ENCODE results near the gene BHLHE40. TPM values are rescaled to one million over a fixed set of nuclear protein-coding genes. Genes with fewer than 3 reads are reported as not detected.

The BHLHE40 gene
- total and polyA plus RNA-seq, 7 donors, result 11.1 to 81.9 (median 22.2) TPM

DNA sequence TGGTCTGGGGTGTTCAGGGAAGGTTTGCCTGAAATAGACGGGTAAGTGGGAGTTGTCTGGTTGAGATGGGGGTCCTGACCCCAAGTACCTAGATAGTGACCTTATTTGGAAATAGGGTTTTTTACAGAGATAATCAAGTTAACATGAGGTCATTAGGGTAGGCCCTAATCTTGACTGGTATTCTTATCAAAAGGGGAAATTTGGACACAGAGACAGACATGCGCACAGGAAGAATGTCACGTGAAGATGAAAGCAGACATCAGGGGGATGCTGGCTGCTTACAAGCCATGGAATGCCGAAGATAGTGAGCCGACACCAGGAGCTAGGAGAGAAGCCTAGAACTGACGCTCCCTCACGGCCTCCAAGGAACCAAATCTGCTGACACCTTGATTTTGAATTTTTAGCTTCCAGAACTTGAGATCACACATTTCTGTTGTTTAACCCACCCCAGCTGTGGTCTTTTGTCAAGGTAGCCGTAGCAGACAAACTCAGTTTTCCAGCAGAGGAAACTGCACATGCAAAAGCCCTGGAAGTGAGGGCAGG lies 17.1 kb downstream of the BHLHE40 start:
- no peaks in the 10 kb centered on the region for H3K27me3 ChIP-seq
- peaks cover 0 to 16% (median 4%) of the 10 kb centered on the region in 4 donors for H3K4me1 ChIP-seq
- no peak for TF ChIP-seq CTCF (IDR thresholded peaks at IDR 0.05)
- TF ChIP-seq POLR2AphosphoS5 (IDR thresholded peaks at IDR 0.05), result no peak
- no peak for TF ChIP-seq EP300 (IDR thresholded peaks at IDR 0.05)
- TF ChIP-seq POLR2A (IDR thresholded peaks at IDR 0.05), result no peak
- no peak overlapping the region for H3K4me3 ChIP-seq
- H3K36me3 ChIP-seq, result no peaks in the 10 kb centered on the region
- peak; percentile 11 for DNase-seq
- WGBS, 2 donors, result 94% methylated on average over 8 of the region's 8 CpGs
- H3K27ac ChIP-seq, result no peak overlapping the region
- intact Hi-C loops (cut with DNase I), result no loop called here
- no peaks in the 10 kb centered on the region for H3K9me3 ChIP-seq

DNA sequence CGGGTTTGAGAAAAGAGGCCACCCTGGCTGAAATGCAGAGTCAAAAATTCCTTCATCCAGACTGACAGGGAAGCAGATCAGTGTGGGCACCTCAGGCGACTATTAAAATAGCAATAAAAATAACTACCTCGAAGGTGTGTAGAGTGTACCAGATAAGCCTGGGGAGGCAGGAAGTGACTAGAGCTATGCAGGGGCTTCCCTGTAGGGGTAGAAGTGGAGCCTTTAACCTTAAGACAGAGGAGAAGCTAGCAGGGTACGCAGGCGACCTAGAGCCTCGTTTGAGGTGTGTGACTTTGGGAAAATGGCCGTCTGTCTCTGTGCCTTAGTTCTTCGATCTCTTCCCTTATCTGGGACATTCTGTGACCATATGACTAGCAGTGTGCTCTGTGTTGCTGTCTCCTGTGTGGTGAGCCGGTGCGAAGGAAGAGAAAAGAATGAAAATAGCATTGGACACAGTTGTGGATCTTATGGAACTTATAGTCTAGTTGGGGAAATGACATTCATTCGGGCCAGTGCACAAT lies 17.6 kb downstream of the BHLHE40 start:
- 59 to 73% methylated on average over 11 of the region's 11 CpGs for WGBS, 2 donors
- Histone ChIP-seq H3K4me3 (no peak overlapping the region), H3K4me1 (peaks cover 0 to 16% (median 4%) of the 10 kb centered on the region in 4 donors), H3K9me3 (no peaks in the 10 kb centered on the region), H3K27ac (no peak overlapping the region), H3K36me3 (no peaks in the 10 kb centered on the region), H3K27me3 (no peaks in the 10 kb centered on the region)
- intact Hi-C loops (cut with DNase I), result no loop called here
- DNase-seq, result peak; percentile 25
- no peak for TF ChIP-seq CTCF (IDR thresholded peaks at IDR 0.05)
- no peak for TF ChIP-seq POLR2A (IDR thresholded peaks at IDR 0.05)
- no peak for TF ChIP-seq POLR2AphosphoS5 (IDR thresholded peaks at IDR 0.05)
- no peak for TF ChIP-seq EP300 (IDR thresholded peaks at IDR 0.05)

DNA sequence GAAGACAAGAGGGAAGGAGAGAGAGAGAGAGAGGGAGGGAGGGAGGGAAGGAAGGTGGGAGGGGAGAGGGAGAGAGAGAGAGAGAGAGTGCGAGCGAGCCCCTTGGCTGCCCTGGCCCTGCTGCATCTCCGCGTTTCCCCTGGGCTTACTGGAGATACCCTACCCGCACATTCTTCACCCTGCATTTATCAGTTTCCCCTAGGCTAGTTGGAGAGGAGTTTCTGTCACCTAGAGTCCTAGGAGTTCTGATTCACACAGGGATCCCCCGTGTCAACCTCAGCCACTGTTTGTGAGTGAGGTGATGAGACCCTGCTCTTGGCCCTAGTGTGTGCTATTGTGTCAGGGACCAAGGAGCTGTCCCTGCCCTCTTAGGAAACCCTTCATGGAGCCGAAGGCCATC lies 18.7 kb downstream of the BHLHE40 start:
- TF ChIP-seq EP300 (IDR thresholded peaks at IDR 0.05) (no peak), POLR2A (IDR thresholded peaks at IDR 0.05) (no peak), POLR2AphosphoS5 (IDR thresholded peaks at IDR 0.05) (no peak), CTCF (IDR thresholded peaks at IDR 0.05) (no peak)
- Histone ChIP-seq H3K9me3 (no peaks in the 10 kb centered on the region), H3K36me3 (no peaks in the 10 kb centered on the region), H3K27ac (no peak overlapping the region), H3K27me3 (no peaks in the 10 kb centered on the region), H3K4me3 (no peak overlapping the region), H3K4me1 (peaks cover 0 to 16% (median 4%) of the 10 kb centered on the region in 4 donors)
- 89 to 96% methylated on average over 7 of the region's 7 CpGs for WGBS, 2 donors
- peak; percentile 18 for DNase-seq
- intact Hi-C loops (cut with DNase I), result no loop called here

DNA sequence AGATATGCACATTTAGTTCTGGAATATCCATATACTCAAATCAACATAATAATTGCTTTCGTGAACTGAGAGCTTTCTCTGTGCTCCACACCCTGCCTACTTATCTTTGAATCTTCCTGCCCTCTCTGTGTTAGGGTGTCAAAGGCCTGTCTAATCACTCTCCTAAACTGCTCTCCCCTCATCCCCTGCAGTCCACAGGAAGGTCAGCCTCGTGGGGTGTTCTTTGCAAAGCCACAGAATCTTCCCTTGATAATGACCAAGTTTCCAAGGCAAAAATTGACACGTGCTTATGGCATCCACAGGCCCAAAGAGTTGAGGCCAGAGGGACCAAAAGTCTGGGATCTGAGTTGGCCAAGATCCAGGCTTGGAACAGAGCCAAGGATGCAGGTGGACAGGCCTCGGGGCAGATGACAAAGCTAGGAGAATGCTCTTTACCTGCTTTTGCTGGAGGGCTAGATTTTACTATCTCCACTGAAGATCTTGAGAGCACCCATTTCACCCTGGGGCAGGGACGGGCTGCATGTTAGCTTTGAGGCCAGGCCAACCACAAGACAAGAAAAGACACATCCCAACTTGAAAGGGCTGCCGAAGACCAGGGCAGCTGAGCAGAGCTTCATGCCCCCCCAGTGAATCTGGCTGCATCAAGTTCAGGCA lies 20.4 kb downstream of the BHLHE40 start:
- no peak overlapping the region for H3K27ac ChIP-seq
- no peaks in the 10 kb centered on the region for H3K36me3 ChIP-seq
- TF ChIP-seq EP300 (IDR thresholded peaks at IDR 0.05) (no peak), POLR2AphosphoS5 (IDR thresholded peaks at IDR 0.05) (no peak)
- DNase-seq, result peak; percentile 61
- H3K4me1 ChIP-seq, result peaks cover 0 to 11% (median 3%) of the 10 kb centered on the region in 4 donors
- no peak overlapping the region for H3K4me3 ChIP-seq
- whole genome bisulfite sequencing, 2 donors, result 57 to 66% methylated on average over 6 of the region's 6 CpGs
- no peaks in the 10 kb centered on the region for H3K9me3 ChIP-seq
- intact Hi-C loops (cut with DNase I), result no loop called here
- H3K27me3 ChIP-seq, result no peaks in the 10 kb centered on the region

DNA sequence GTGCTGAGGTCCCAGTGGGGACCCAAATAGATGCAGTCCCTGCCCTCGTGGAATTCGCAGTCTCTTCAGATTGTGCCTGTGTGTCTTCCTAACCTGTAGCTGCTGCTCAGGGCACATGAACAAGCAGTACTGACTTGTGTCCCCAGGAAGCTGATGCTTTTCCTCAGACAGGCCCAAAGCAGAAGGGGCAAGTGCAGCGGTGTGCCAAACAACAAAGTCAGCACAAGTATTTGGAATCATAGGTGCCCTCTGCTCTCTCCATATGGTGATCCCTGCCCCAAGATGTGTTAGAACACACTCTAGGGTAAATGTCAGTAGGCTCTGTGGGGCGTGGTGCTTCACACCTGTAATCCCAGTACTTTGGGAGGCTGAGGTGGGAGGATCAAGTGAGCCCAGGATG lies 21.9 kb downstream of the BHLHE40 start:
- Histone ChIP-seq H3K36me3 (no peaks in the 10 kb centered on the region), H3K27ac (no peak overlapping the region), H3K27me3 (no peaks in the 10 kb centered on the region), H3K4me1 (no peaks in the 10 kb centered on the region), H3K9me3 (no peaks in the 10 kb centered on the region), H3K4me3 (no peak overlapping the region)
- 90 to 92% methylated on average over 4 of the region's 4 CpGs for WGBS, 2 donors
- peak; percentile 22 for DNase-seq
- no peak for TF ChIP-seq CTCF (IDR thresholded peaks at IDR 0.05)
- TF ChIP-seq EP300 (IDR thresholded peaks at IDR 0.05), result no peak
- intact Hi-C loops (cut with DNase I), result no loop called here

Measured in sigmoid colon (tissue), 7 donors.